ENCODE measurements around the gene FGF23.

The FGF23 gene

GRCh38 chr12:4380332-4380731, 820 bp upstream of the FGF23 start:
- DNase-seq: no peak

DNA sequence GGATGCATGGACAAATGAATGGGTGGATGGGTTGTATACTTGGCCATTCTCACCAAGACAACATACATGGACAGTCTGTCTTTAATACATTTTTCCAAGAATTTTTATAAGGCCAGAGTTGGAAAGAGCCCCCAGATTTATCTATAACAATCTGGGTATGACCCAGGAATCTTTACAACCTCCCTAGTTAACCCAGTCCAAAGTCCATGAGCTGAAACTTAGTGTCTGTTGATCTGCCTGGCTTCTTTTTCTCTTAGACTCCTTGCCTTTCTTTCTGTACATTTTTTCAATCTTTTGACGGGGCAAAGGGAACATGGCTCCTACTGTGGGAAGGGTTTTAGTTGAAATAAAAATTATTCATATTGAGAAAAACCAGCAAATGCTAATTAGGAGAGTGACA, 740 bp downstream of the FGF23 start:
- DNase-seq: no peak

- no peak for DNase-seq
These were observed 4.1 kb downstream of the FGF23 start for GRCh38 chr12:4375449-4375848.

DNA sequence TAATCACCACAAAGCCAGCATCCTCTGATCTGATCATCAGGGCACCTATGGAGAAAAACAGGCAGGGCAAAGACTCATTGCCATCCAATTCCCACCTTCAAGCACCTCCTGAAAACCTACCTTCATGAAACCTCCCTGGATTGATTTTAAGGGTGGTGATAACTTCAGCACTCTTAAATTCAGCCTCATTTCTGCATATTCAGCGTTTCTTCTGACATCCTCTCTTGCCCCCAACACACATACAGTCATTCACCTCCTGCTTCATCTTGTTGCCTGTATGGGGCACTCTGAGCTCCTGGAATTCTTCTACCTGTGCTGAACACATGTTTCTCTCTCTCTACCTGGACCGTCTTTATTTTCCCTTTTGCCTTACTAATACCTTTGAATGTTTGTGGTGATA, 6.9 kb downstream of the FGF23 start:
- DNase-seq: no peak

DNA sequence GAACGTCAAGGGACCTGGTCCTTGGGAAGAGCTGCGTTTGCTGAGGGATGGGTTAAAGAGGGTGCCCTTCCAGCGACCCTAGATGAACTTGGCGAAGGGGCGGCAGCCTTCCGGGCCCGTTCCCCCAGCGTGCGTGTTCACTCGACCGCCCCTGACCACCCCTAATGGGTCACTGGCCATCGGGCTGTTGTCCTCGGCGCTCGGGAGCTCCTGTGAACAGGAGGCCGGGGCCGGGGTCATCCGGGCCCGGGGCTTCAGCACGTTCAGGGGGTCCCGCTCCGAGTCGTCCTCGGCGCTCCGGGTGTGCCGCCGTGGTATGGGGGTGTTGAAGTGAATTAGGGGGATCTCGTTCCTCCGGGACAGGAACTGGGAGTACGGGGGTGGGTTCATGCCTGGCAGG, 9.2 kb downstream of the FGF23 start:
- DNase-seq: no peak

GRCh38 chr12:4369548-4369947, 10.0 kb downstream of the FGF23 start:
- no peak for DNase-seq

DNA sequence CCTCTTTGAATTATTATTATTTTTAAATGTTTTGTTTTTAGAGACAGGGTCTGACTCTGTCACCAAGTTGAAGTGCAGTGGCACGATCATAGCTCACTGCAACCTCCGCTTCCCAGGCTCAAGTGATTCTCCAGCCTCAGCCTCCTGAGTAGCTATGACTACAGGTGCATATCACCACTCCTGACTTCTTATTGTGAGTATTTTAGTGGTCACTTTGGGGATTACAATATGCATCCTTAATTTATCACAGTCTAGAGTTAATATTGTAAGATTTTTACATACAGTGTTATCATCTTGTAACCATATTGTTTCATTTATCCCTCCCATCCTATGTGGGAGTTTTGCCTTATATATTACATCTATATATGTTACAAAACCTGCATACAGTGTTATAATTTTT, 13.4 kb downstream of the FGF23 start:
- no peak for DNase-seq

- DNase-seq: peak; percentile 89
These were observed 23.5 kb downstream of the FGF23 start for GRCh38 chr12:4356041-4356327.

DNA sequence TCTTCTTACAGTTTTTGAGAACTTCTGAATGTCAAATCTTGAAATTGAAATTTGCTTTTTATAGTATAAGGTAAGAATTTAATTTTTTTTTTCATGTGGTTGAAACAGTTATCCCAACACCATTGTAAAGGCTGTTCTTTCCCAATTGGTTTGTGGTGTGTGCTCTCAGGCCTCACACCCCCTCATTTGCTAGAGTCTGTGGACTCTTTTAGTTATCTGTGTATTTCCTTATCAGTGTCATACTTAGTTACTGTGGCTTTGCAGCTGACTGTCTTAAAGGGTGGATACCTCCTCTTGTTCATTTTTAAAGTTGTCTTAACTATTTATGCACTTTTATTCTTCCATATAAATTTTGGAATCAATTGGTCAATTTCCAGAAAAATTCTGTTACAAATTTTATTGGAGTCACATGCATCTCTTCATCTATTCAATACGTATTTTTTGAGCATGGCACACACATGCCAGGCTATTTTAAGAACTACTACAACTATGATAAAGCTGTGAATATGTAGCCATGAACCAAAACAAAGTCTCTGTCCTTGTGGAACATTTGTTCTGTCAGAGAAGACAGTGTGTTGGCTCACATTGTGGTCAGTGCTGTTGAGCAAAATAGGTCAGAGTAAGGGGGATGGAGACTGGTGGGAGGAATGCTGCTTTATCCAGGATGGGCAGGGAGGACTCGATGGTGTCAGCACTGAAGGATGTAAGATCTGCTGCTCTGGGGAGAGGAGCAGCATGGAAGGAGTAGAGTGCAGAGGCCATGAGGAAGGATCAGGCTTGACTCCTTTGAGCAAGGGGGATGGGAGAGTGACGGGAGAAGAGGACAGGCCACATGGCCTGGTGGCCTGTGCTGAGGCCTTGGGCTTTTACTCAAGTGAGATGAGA, 24.1 kb downstream of the FGF23 start:
- no peak for DNase-seq

DNA sequence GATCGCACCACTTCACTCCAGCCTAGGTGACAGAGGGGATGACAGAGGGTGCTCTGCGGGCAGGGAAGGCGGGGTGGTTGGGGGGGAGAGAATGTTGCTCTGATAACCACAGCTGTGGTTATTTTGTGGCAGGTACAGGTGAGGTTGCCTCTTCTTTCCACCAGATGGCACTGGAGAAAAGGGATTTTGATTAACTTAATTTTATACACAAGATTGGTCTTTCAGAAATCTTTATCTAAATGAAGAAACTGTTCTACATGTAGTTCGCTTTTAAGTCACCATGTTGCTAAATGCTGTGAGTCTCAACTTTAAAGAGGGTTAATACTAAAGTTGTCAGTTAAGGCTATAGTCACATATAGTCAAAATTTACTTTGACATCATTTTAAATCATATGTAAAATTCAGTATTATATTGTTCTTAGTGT, 25.7 kb downstream of the FGF23 start:
- peak; percentile 41 for DNase-seq

DNA sequence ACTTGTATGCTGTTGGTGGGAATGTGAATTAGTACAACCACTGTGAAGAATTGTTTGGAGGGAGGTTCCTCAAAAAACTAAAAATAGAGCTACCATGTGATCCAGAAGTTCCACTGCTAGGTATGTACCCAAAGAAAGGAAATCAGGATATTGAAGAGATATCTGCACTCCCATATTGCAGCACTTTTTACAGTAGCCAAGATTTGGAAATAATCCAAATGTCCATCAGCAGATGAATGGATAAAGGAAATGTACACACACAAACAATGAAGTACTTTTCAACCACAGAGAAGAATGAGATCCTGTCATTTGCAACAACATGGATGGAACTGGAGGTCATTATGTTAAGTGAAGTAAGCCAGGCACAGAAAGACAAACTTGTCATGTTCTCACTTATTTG, 32.6 kb downstream of the FGF23 start:
- no peak for DNase-seq

DNA sequence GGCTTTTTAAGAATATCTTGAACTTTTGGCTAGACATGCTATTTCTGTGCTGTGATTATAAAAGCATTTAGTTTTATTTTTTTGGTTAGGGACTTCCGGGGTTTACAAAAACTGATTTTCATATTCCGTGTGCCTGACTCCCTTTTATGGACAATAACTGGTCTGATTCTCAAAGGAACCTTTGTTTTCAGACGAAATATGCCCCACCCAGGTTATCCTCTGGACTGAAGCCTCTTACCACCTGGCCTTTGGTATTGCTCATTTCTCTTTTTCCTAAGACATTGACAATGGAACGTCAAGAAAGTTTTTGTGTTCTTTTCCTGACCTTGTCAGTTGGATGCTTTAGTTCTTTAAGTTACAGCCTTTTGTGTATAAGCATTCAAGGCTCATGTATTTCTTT, 47.7 kb downstream of the FGF23 start:
- DNase-seq: no peak

DNA sequence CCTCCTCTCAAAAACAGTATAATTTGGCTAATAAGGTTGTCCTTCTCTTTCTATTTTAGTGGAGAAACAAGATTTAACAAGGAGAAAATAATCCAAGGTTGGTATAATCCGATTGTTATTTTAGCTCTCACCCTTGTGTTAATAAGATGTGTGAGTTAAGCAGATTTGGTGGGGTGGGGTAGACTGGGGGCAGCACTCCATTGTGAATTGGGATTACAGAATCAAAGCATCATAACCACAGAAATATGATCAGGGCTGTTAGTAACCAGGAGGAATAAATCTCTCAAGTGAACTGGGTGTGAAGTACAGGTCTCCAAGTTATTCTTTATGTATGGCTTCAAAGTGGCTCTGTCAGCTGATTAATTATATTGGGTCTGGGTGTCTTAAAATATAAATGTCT, 48.3 kb downstream of the FGF23 start:
- no peak for DNase-seq

GRCh38 chr12:4330203-4330602, 49.3 kb downstream of the FGF23 start:
- no peak for DNase-seq

DNA sequence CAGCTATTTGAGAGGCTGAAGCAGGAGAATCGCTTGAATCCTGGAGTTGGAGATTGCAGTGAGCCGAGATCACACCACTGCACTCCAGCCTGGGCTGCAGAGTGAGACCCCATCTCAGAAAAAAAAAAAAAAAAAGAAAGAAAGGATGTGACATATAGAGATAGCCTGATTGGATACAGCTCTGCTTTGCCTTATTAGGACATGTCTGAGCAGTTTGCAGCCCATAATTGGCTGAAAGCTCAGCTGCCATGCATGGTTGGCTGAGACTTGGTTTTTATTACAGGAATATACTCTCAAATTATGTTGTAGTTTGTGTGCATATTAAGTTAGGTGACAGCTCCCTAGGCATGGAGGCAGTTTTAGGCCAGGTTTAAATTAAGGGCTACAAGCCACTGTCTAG, 52.2 kb downstream of the FGF23 start:
- no peak for DNase-seq

DNA sequence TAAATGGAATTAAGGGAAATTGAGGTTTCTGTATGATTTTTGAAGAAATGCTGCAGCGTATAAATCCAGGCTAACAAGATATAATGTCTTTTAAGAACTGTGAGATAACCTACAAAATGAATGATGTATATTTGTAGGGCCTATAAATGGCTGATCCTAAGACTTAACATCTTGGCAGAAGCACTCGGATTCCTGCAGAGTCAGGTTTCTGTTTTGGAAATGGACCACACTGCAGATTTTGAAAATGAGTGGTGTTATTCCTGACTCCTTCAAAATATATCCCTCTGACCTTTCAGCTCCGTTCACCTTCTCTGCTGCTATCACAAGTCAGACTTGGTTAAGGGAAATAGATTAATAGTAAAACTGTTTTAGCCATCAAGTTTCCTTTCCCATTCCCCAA, 53.5 kb downstream of the FGF23 start:
- DNase-seq: no peak

DNA sequence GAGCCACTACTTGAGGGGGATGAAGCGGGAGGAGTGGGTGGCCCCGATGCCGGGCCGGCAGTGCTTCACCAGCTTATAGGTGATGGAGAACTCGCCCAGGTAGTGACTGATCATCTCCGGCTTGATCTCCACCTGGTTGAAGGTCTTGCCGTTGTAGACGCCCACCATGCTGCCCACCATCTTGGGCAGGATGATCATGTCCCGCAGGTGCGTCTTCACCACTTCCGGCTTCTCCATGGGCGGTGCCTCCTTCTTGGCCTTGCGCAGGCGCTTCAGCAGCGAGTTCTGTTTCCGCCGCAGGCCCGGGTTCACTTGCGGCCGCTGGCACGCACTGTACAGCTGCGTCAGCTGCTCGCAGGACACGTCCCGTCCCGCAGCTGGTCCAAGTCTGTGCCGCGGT, 55.1 kb downstream of the FGF23 start:
- DNase-seq: no peak

GRCh38 chr12:4323396-4323795, 56.1 kb downstream of the FGF23 start:
- no peak for DNase-seq

GRCh38 chr12:4322726-4323125, 56.8 kb downstream of the FGF23 start:
- DNase-seq: no peak

DNA sequence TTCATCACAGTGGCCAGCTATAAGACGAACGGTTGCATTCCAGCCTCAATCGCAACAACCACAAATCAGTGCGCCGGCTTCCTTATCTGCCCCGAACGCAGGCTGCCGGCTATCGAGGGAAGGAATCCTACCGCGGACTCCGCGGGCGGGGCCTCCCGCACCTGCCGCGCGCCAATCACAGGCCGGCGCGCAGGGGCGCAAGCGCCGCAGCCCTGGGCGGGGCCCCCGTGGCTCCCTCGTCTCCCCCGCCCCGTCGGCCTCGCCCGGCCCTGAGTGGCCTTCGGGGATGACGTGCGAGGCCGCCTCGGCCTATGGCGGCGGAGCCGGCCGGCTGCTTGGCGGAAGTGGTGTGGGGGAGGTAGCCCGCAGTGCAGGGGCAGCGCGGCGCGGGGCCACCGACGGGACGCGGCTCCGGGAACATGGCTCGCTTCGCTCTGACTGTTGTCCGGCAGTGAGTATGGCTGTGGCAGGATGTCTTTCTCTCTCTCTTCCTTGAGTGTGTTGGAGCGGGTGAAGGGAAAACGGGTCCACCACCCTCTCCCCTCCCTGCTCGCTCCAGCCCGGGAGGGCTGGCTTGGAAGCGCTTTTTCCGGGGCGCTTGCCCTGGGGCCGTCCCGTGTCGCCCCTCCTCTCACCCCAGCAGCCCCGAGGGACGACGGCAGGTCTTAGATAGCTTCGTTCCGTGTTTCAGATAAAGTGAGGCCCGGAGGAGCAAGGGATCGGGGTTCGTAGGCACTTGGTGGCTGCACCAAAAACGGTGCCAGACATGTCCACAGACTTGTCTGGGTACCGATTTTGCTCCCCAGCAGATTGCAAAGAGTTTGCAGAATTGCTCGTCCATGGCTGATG, 58.4 kb downstream of the FGF23 start, which contains the start of gene TIGAR:
Gene TIGAR, plus strand, starts transcription at position 361 of the 849 bp plus-strand sequence. Its CDS starts 59 bp downstream, at position 420.
- DNase-seq: peak; percentile 92

- no peak for DNase-seq
These were observed 59.0 kb downstream of the FGF23 start for GRCh38 chr12:4320497-4320852.

Measured in stimulated activated CD8-positive, alpha-beta memory T cell treated with anti-CD3 and anti-CD28 coated beads, Interleukin-4, amount 100 ng/mL, for 48 hours (primary cell).